Body of pancreas (tissue), 4 donors: ENCODE data around the gene VPS41.

ENCODE experiments used
- CTCF ChIP-seq, 7 experiments: fragments of 450-650 bp in 4 of 7; fragments of 200-600 bp in 3 of 7; sonication (generic) in 3 of 7; IDR thresholded peaks; one replicate each; pipeline ENCODE4 v1.5.1; 2016 to 2019; ENCODE audit warnings: antibody characterized with exemption in 7 of 7
- POLR2A ChIP-seq, 3 donors: fragments of 450-650 bp; IDR thresholded peaks; one replicate each; pipeline ENCODE4 v1.6.1; 2016; ENCODE audit warnings: antibody characterized with exemption in 3 of 3, mild to moderate bottlenecking in 2 of 3

DNA sequence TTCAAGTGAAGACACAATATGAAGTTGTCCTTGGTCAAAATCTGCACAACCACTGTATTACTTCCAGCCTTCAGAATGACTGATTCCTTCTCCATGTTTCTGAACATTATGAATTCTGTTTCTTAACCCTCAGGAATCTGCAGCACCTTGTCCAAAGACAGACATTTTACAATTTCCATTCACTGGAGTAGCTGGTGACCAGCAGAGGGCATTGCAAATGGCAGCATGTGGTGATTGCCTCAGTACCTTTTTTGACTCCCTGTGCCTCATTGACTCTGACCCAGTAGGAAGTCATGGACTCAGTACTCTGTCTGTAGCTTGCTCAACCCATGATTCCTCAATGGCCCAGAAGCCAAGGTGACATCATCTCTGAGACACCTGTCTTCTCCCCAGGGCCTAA, 879 bp upstream of the VPS41 start:
- no peak for TF ChIP-seq CTCF (IDR thresholded peaks at IDR 0.05)
- no peak for TF ChIP-seq POLR2A (IDR thresholded peaks at IDR 0.05)
